Caco-2 (cell line): ENCODE results near the gene IGSF21. TPM values are rescaled to one million over a fixed set of nuclear protein-coding genes. Genes with fewer than 3 reads are reported as not detected.

Source experiments
- BruUV-seq: library from RNA; stranded (reverse); fragments of 400-500 nt; replicated peaks from 2 replicates; lab custom pipeline; 2021; lab: Mats Ljungman, UMichigan
- CTCF ChIA-PET: fragments of 300-600 bp; sonication (Branson Sonifier 250); formaldehyde crosslinking; loops from one replicate; lab custom pipeline; 2022; ENCODE audit warnings: antibody characterized with exemption; lab: Charles Lee
- POLR2A ChIA-PET: fragments of 300-600 bp; sonication (Branson Sonifier 250); formaldehyde crosslinking; loops from one replicate; lab custom pipeline; 2022; ENCODE audit warnings: antibody characterized with exemption; lab: Charles Lee
- DNase-seq, 2 experiments: peaks; one replicate each; pipeline versions ENCODE4 v3.0.0 to v3.0.0-alpha.2; 2020 to 2022
- H3K27me3 ChIP-seq: replicated peaks from 2 replicates; pipeline ENCODE4 v1.6.0; 2011; ENCODE audit warnings: low read length; ENCODE audit not compliant: control insufficient read depth, insufficient read depth
- H3K36me3 ChIP-seq: 2 replicates; pipeline ENCODE4 v1.5.1; 2011; ENCODE audit warnings: low read length; ENCODE audit not compliant: control insufficient read depth, insufficient read depth
- H3K4me1 ChIP-seq: fragments of 250-450 bp; sonication (Bioruptor Pico); 2 replicates; pipeline ENCODE4 v1.5.1; 2020; ENCODE audit warnings: mild to moderate bottlenecking
- H3K4me3 ChIP-seq: 2 replicates; pipeline ENCODE4 v1.5.1; 2011; ENCODE audit warnings: low read depth, mild to moderate bottlenecking, control low read depth, low read length
- H3K9me3 ChIP-seq: fragments of 250-450 bp; sonication (Bioruptor Pico); 2 replicates; pipeline ENCODE4 v1.5.1; 2020; ENCODE audit warnings: mild to moderate bottlenecking, moderate library complexity
- H3K27ac Mint-ChIP-seq: one replicate; pipeline ENCODE4 v1.8.0; 2022; ENCODE audit warnings: mixed read lengths; ENCODE audit not compliant: unreplicated experiment
- H3K27me3 Mint-ChIP-seq: one replicate; pipeline ENCODE4 v1.8.0; 2022; ENCODE audit warnings: mixed read lengths; ENCODE audit not compliant: insufficient read depth, unreplicated experiment
- H3K36me3 Mint-ChIP-seq: one replicate; pipeline ENCODE4 v1.8.0; 2022; ENCODE audit warnings: mild to moderate bottlenecking, mixed read lengths; ENCODE audit not compliant: insufficient read depth, unreplicated experiment
- H3K4me1 Mint-ChIP-seq: one replicate; pipeline ENCODE4 v1.8.0; 2022; ENCODE audit warnings: low read depth, mixed read lengths; ENCODE audit not compliant: unreplicated experiment
- H3K4me3 Mint-ChIP-seq: one replicate; pipeline ENCODE4 v1.8.0; 2022; ENCODE audit warnings: mild to moderate bottlenecking, moderate library complexity, mixed read lengths; ENCODE audit not compliant: unreplicated experiment
- H3K9me3 Mint-ChIP-seq: one replicate; pipeline ENCODE4 v1.8.0; 2022; ENCODE audit warnings: mixed read lengths; ENCODE audit not compliant: unreplicated experiment
- intact Hi-C: fragments of 100-400 bp; cut with micrococcal nuclease; formaldehyde crosslinking; loops from one replicate; pipeline ENCODE4 v1.10.0; 2022; ENCODE audit not compliant: unreplicated experiment
- total RNA-seq: library from RNA; stranded (reverse); gene quantifications from 2 replicates; pipeline ENCODE4 v1.2.3, GENCODE V29; 2022
- TF ChIP-seq, protein P1 (sequence below), 2 experiments: fragments of 200-600 bp in 1 of 2; IDR thresholded peaks; 1 replicate in 1 of 2; 2 replicates in 1 of 2; pipeline versions ENCODE4 v1.5.1 to v1.8.0; 2011 to 2022; ENCODE audit warnings: antibody characterized with exemption in 1 of 2, control low read depth in 1 of 2, inconsistent platforms in 1 of 2, low read depth in 1 of 2, low read length in 1 of 2, mild to moderate bottlenecking in 1 of 2, moderate library complexity in 1 of 2; ENCODE audit not compliant: insufficient read depth in 1 of 2, severe bottlenecking in 1 of 2, unreplicated experiment in 1 of 2

The IGSF21 gene
- total RNA-seq, 1 experiment from 2014 or later = not detected

DNA sequence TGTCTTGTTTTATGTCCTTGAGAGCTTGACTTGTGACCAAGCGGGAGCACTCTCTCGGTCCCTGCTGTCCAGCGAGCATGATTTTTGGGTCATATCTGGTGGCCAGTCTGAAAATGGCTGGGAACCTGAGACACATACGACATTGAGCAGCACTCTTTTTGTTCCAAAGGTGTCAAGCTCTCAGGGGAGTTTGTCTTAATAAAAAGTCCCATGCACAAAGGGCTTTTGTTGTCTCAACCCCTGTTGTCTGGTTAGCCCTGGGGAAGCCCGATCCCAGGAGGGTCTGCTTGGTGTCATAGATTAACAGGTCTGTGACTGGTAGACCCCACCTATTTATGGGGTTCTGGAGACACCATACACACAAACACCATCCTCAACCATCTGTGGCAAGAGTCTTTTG lies 315.4 kb downstream of the IGSF21 start:
- H3K4me1 Mint-ChIP-seq = peaks cover 5% of the 10 kb centered on the region
- H3K4me1 ChIP-seq = no peaks in the 10 kb centered on the region
- H3K27ac Mint-ChIP-seq = no peak overlapping the region
- peaks cover 11% of the 10 kb centered on the region for H3K9me3 Mint-ChIP-seq
- ChIA-PET CTCF (no interaction called here), POLR2A (no interaction called here)
- no peaks in the 10 kb centered on the region for H3K27me3 ChIP-seq
- no peak overlapping the region for H3K4me3 ChIP-seq
- TF ChIP-seq, protein P1, sequence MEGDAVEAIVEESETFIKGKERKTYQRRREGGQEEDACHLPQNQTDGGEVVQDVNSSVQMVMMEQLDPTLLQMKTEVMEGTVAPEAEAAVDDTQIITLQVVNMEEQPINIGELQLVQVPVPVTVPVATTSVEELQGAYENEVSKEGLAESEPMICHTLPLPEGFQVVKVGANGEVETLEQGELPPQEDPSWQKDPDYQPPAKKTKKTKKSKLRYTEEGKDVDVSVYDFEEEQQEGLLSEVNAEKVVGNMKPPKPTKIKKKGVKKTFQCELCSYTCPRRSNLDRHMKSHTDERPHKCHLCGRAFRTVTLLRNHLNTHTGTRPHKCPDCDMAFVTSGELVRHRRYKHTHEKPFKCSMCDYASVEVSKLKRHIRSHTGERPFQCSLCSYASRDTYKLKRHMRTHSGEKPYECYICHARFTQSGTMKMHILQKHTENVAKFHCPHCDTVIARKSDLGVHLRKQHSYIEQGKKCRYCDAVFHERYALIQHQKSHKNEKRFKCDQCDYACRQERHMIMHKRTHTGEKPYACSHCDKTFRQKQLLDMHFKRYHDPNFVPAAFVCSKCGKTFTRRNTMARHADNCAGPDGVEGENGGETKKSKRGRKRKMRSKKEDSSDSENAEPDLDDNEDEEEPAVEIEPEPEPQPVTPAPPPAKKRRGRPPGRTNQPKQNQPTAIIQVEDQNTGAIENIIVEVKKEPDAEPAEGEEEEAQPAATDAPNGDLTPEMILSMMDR (IDR thresholded peaks at IDR 0.05; ENCODE audit: insufficient read depth in 1 of 2, low read depth in 1 of 2, low read length in 1 of 2, severe bottlenecking in 1 of 2, unreplicated experiment in 1 of 2) = no peak
- no peaks in the 10 kb centered on the region for H3K27me3 Mint-ChIP-seq
- H3K36me3 ChIP-seq = no peaks in the 10 kb centered on the region
- no peaks in the 10 kb centered on the region; the same call in 1 of the 2 replicates for H3K9me3 ChIP-seq
- DNase-seq = no peak
- no peaks in the 10 kb centered on the region for H3K36me3 Mint-ChIP-seq
- no peak overlapping the region for H3K4me3 Mint-ChIP-seq
- intact Hi-C loops = no loop called here
- no TSS peak for BruUV-seq

DNA sequence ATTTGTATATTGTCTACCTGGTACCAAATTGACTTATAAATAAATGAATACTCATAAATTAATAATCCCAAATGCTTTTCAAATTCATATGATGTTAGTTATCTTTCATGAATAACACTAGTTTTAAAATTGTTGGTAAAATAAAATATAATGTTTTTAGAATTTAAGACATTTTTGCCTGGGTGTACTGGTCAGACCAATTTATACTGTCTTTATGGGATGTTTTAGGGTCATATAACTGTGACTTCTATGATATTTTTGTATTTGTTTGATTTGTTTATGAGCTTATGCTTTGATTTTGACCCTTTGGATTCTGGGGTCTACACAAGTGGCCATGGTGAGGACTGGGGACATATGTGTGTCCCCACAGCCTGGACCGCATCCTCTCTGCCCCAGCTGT lies 319.0 kb downstream of the IGSF21 start:
- H3K27me3 Mint-ChIP-seq = peaks cover 3% of the 10 kb centered on the region
- H3K27ac Mint-ChIP-seq = no peak overlapping the region
- Histone ChIP-seq H3K36me3 (no peaks in the 10 kb centered on the region), H3K4me1 (no peaks in the 10 kb centered on the region), H3K27me3 (no peaks in the 10 kb centered on the region), H3K4me3 (no peak overlapping the region), H3K9me3 (no peaks in the 10 kb centered on the region; the same call in 1 of the 2 replicates)
- H3K4me3 Mint-ChIP-seq = no peak overlapping the region
- ChIA-PET CTCF (no interaction called here), POLR2A (no interaction called here)
- no peak for DNase-seq
- TF ChIP-seq, protein P1 (IDR thresholded peaks at IDR 0.05; ENCODE audit: insufficient read depth in 1 of 2, low read depth in 1 of 2, low read length in 1 of 2, severe bottlenecking in 1 of 2, unreplicated experiment in 1 of 2) = no peak
- intact Hi-C loops = no loop called here
- BruUV-seq = no TSS peak
- H3K4me1 Mint-ChIP-seq = no peaks in the 10 kb centered on the region
- peaks cover 4% of the 10 kb centered on the region for H3K9me3 Mint-ChIP-seq
- no peaks in the 10 kb centered on the region for H3K36me3 Mint-ChIP-seq
